GM23338 (cell line): ENCODE measurements around the gene KCNMB4.

Source experiments
- CREB1 ChIP-seq: fragments of 250-450 bp; sonication (Bioruptor Pico); IDR thresholded peaks from 2 replicates; pipeline ENCODE4 v1.5.0; 2020; ENCODE audit warnings: low read depth, mild to moderate bottlenecking, moderate library complexity
- EZH2 ChIP-seq: fragments of 200-600 bp; sonication (generic); IDR thresholded peaks from one replicate; pipeline ENCODE4 v1.8.0; 2017; ENCODE audit warnings: antibody characterized with exemption, mild to moderate bottlenecking, low read depth; ENCODE audit not compliant: unreplicated experiment
- EZH2phosphoT487 ChIP-seq: fragments of 200-600 bp; sonication (generic); IDR thresholded peaks from one replicate; pipeline ENCODE4 v1.8.1; 2018; ENCODE audit warnings: antibody characterized with exemption; ENCODE audit not compliant: unreplicated experiment
- JUNB ChIP-seq: IDR thresholded peaks from one replicate; pipeline ENCODE4 v1.6.1; 2016; ENCODE audit warnings: antibody characterized with exemption; ENCODE audit not compliant: unreplicated experiment
- NANOG ChIP-seq: IDR thresholded peaks from 2 replicates; pipeline ENCODE4 v1.6.1; 2016; ENCODE audit warnings: antibody characterized with exemption, borderline replicate concordance
- POLR2AphosphoS5 ChIP-seq: IDR thresholded peaks from 2 replicates; pipeline ENCODE4 v1.6.1; 2016; ENCODE audit warnings: antibody characterized with exemption, low read depth
- STAT1 ChIP-seq: IDR thresholded peaks from one replicate; pipeline ENCODE4 v1.6.1; 2016; ENCODE audit warnings: antibody characterized with exemption; ENCODE audit not compliant: unreplicated experiment
- TF ChIP-seq, protein P1 (sequence below): IDR thresholded peaks from 2 replicates; pipeline ENCODE4 v1.6.1; 2016; ENCODE audit warnings: antibody characterized with exemption
- TF ChIP-seq, protein P2 (sequence below), 2 experiments: fragments of 200-600 bp in 1 of 2; sonication (generic) in 1 of 2; conservative IDR thresholded peaks; 2 replicates each; pipeline versions ENCODE4 v1.5.1 to v1.6.1; 2016 to 2017; ENCODE audit warnings: antibody characterized with exemption in 2 of 2, low read depth in 2 of 2, mild to moderate bottlenecking in 2 of 2, moderate library complexity in 1 of 2
- TF ChIP-seq, protein P3 (sequence below): IDR thresholded peaks from one replicate; pipeline ENCODE4 v1.6.1; 2018; ENCODE audit warnings: antibody characterized with exemption; ENCODE audit not compliant: unreplicated experiment

DNA sequence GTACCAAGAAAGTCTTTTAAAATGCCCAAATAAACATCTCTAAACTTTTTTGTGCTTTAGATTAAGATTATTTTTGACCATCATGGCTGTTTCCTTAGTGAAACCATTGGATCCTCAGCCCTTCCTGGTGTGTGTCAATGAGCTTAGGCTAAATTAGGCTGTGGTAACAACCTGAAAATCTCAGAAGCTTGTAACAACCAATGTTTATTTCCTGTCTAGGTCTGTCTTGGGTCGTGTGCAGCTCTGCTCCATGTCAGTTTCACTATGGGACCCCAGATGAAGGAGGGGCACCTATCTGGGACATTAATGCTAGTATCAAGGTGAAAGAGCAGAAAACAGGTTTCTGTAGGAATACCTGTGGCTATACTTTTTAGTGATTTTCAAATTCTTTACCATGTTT, 49.9 kb downstream of the KCNMB4 start:
- TF ChIP-seq, protein P1, sequence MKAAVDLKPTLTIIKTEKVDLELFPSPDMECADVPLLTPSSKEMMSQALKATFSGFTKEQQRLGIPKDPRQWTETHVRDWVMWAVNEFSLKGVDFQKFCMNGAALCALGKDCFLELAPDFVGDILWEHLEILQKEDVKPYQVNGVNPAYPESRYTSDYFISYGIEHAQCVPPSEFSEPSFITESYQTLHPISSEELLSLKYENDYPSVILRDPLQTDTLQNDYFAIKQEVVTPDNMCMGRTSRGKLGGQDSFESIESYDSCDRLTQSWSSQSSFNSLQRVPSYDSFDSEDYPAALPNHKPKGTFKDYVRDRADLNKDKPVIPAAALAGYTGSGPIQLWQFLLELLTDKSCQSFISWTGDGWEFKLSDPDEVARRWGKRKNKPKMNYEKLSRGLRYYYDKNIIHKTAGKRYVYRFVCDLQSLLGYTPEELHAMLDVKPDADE: no peak
- TF ChIP-seq, protein P2, sequence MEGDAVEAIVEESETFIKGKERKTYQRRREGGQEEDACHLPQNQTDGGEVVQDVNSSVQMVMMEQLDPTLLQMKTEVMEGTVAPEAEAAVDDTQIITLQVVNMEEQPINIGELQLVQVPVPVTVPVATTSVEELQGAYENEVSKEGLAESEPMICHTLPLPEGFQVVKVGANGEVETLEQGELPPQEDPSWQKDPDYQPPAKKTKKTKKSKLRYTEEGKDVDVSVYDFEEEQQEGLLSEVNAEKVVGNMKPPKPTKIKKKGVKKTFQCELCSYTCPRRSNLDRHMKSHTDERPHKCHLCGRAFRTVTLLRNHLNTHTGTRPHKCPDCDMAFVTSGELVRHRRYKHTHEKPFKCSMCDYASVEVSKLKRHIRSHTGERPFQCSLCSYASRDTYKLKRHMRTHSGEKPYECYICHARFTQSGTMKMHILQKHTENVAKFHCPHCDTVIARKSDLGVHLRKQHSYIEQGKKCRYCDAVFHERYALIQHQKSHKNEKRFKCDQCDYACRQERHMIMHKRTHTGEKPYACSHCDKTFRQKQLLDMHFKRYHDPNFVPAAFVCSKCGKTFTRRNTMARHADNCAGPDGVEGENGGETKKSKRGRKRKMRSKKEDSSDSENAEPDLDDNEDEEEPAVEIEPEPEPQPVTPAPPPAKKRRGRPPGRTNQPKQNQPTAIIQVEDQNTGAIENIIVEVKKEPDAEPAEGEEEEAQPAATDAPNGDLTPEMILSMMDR (conservative IDR thresholded peaks at IDR 0.05; ENCODE audit: low read depth in 2 of 2): no peak
- TF ChIP-seq POLR2AphosphoS5: no peak
- TF ChIP-seq, protein P3, sequence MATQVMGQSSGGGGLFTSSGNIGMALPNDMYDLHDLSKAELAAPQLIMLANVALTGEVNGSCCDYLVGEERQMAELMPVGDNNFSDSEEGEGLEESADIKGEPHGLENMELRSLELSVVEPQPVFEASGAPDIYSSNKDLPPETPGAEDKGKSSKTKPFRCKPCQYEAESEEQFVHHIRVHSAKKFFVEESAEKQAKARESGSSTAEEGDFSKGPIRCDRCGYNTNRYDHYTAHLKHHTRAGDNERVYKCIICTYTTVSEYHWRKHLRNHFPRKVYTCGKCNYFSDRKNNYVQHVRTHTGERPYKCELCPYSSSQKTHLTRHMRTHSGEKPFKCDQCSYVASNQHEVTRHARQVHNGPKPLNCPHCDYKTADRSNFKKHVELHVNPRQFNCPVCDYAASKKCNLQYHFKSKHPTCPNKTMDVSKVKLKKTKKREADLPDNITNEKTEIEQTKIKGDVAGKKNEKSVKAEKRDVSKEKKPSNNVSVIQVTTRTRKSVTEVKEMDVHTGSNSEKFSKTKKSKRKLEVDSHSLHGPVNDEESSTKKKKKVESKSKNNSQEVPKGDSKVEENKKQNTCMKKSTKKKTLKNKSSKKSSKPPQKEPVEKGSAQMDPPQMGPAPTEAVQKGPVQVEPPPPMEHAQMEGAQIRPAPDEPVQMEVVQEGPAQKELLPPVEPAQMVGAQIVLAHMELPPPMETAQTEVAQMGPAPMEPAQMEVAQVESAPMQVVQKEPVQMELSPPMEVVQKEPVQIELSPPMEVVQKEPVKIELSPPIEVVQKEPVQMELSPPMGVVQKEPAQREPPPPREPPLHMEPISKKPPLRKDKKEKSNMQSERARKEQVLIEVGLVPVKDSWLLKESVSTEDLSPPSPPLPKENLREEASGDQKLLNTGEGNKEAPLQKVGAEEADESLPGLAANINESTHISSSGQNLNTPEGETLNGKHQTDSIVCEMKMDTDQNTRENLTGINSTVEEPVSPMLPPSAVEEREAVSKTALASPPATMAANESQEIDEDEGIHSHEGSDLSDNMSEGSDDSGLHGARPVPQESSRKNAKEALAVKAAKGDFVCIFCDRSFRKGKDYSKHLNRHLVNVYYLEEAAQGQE: no peak
- TF ChIP-seq EZH2: no peak
- no peak for TF ChIP-seq CREB1 (CRISPR knock-in tag)
- TF ChIP-seq EZH2phosphoT487: no peak
- TF ChIP-seq STAT1: no peak
- TF ChIP-seq NANOG: no peak
- TF ChIP-seq JUNB: no peak
